ENCODE results near the gene ARHGEF17. TPM values are rescaled to one million over a fixed set of nuclear protein-coding genes. Genes with fewer than 3 reads are reported as not detected.

The ARHGEF17 gene
- total RNA-seq, 4 donors from 2014 or later: 82.8 to 196 (median 122) TPM

GRCh38 chr11:73315293-73316020, 7.4 kb downstream of the ARHGEF17 start:
- Histone ChIP-seq H3K36me3 (peaks cover 0 to 10% (median 0%) of the 10 kb centered on the region in 4 donors), H3K9me3 (no peaks in the 10 kb centered on the region), H3K4me1 (peaks cover 99 to 100% (median 100%) of the 10 kb centered on the region in 4 donors), H3K4me3 (peak overlapping the region; percentile 67 to 82 (median 70)), H3K27ac (replicated peaks in 1 of 4) (peak overlapping the region; percentile 94 to 100 (median 97)), H3K27me3 (no peaks in the 10 kb centered on the region)
- DNase-seq (ENCODE audit: extremely low spot score): no peak
- 35% methylated on average over 9 of the region's 9 CpGs for WGBS
- no peak for TF ChIP-seq POLR2A (IDR thresholded peaks at IDR 0.05; ENCODE audit: low read depth)
- no peak for TF ChIP-seq EP300 (IDR thresholded peaks at IDR 0.05)
- no peak for TF ChIP-seq CTCF (IDR thresholded peaks at IDR 0.05)
- peak in 1 of 2 donors; percentile 12 for TF ChIP-seq POLR2AphosphoS5 (IDR thresholded peaks at IDR 0.05)
- intact Hi-C loops (cut with DNase I): no loop called here

- Histone ChIP-seq H3K27ac (replicated peaks in 1 of 4) (peak overlapping the region; percentile 94 to 100 (median 97)), H3K9me3 (no peaks in the 10 kb centered on the region), H3K27me3 (no peaks in the 10 kb centered on the region), H3K36me3 (peaks cover 0 to 4% (median 0%) of the 10 kb centered on the region in 4 donors), H3K4me3 (no peak overlapping the region), H3K4me1 (peaks cover 99 to 100% (median 100%) of the 10 kb centered on the region in 4 donors)
- TF ChIP-seq POLR2AphosphoS5 (IDR thresholded peaks at IDR 0.05) (no peak), EP300 (IDR thresholded peaks at IDR 0.05) (no peak), POLR2A (IDR thresholded peaks at IDR 0.05; ENCODE audit: low read depth) (no peak), CTCF (IDR thresholded peaks at IDR 0.05) (no peak)
- no peak for DNase-seq (ENCODE audit: extremely low spot score)
- intact Hi-C loops (cut with DNase I): no loop called here
- WGBS: 62% methylated on average over 1 of the region's 1 CpG
Measured at GRCh38 chr11:73316422-73316821, 8.3 kb downstream of the ARHGEF17 start.

DNA sequence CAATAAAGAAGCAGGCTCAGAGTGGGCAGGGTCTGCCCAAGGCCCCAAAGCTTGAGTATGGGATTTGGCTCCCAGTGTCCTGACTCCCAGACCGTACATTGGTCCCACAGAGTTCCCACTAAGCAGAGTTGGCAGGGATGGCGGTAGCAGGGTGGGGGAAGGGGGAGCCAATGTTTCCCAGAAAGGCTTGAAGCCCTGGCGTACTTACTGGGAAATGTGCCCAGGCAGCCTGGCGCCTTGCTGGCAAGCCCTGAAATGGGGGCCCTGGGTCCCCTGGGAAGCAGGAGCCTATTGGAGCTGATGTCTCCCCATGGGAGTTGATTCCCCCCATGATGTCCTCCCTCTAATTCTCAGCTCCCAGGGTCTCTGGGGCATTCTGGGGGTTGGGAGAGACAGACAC, 9.3 kb downstream of the ARHGEF17 start:
- intact Hi-C loops (cut with DNase I): no loop called here
- Histone ChIP-seq H3K27ac (replicated peaks in 1 of 4) (peak overlapping the region; percentile 94 to 100 (median 97)), H3K9me3 (no peaks in the 10 kb centered on the region), H3K4me1 (peaks cover 99 to 100% (median 100%) of the 10 kb centered on the region in 4 donors), H3K27me3 (no peaks in the 10 kb centered on the region), H3K36me3 (no peaks in the 10 kb centered on the region), H3K4me3 (peak overlapping the region in 3 of 4 donors; percentile 9 to 29 (median 10))
- TF ChIP-seq EP300 (IDR thresholded peaks at IDR 0.05): peak; percentile 84
- no peak for TF ChIP-seq POLR2A (IDR thresholded peaks at IDR 0.05; ENCODE audit: low read depth)
- TF ChIP-seq POLR2AphosphoS5 (IDR thresholded peaks at IDR 0.05): peak; percentile 66 to 73
- TF ChIP-seq CTCF (IDR thresholded peaks at IDR 0.05): no peak
- 58% methylated on average over 3 of the region's 4 CpGs for WGBS
- DNase-seq (ENCODE audit: extremely low spot score): no peak

GRCh38 chr11:73317803-73318202, 9.7 kb downstream of the ARHGEF17 start:
- H3K27ac ChIP-seq (replicated peaks in 1 of 4): peak overlapping the region; percentile 94 to 100 (median 97)
- no peak for TF ChIP-seq POLR2AphosphoS5 (IDR thresholded peaks at IDR 0.05)
- TF ChIP-seq POLR2A (IDR thresholded peaks at IDR 0.05; ENCODE audit: low read depth): no peak
- no peak for TF ChIP-seq CTCF (IDR thresholded peaks at IDR 0.05)
- no peak for TF ChIP-seq EP300 (IDR thresholded peaks at IDR 0.05)
- DNase-seq (ENCODE audit: extremely low spot score): no peak
- H3K36me3 ChIP-seq: no peaks in the 10 kb centered on the region
- intact Hi-C loops (cut with DNase I): no loop called here
- 79% methylated on average over 2 of the region's 3 CpGs for WGBS
- peak overlapping the region; percentile 0 to 29 (median 12) for H3K4me3 ChIP-seq
- H3K27me3 ChIP-seq: no peaks in the 10 kb centered on the region
- H3K9me3 ChIP-seq: no peaks in the 10 kb centered on the region
- H3K4me1 ChIP-seq: peaks cover 99 to 100% (median 100%) of the 10 kb centered on the region in 4 donors

All from esophagus muscularis mucosa (tissue), 4 donors.